Activated T-cell treated with anti-CD3 and anti-CD28 coated beads, Interleukin-2, amount 50 U/mL, for 4 hours (primary cell): ENCODE measurements around the gene RNF34. TPM values are rescaled to one million over a fixed set of nuclear protein-coding genes. Genes with fewer than 3 reads are reported as not detected.

Source experiments
- total RNA-seq, 3 donors: library from RNA; stranded (reverse); gene quantifications; one replicate each; pipeline ENCODE4 v1.2.1, GENCODE V29; 2021

The RNF34 gene
- total RNA-seq, 3 donors from 2014 or later: 69.8 to 84.3 (median 71.9) TPM

Other genes starting within 250 kb of the RNF34 start
- 10 to 100 TPM; 18.1 to 21.9 (median 21.6) TPM for gene P2RX4, start 190.0 kb upstream of the RNF34 start, total RNA-seq
- 10 to 100 TPM; 28.9 to 41.4 (median 39.3) TPM for gene CAMKK2, start 103.4 kb upstream of the RNF34 start, total RNA-seq
- gene ANAPC5, start 47.7 kb upstream of the RNF34 start, total RNA-seq: 100 to 1,000 TPM; 136 to 152 (median 137) TPM
- gene KDM2B, start 180.9 kb downstream of the RNF34 start, total RNA-seq: 10 to 100 TPM; 47.3 to 51.8 (median 48.6) TPM
- gene ORAI1, start 226.4 kb downstream of the RNF34 start, total RNA-seq: 10 to 100 TPM; 46.2 to 49.8 (median 48.9) TPM